Mesendoderm (in vitro differentiated cells): Measurements from ENCODE around the gene TNP2.

ENCODE experiments used
- DNase-seq: peaks from one replicate; pipeline ENCODE4 v3.0.0; 2013
- H2AK5ac ChIP-seq: 2 replicates; pipeline ENCODE4 v1.6.1; 2013; ENCODE audit warnings: low read length, inconsistent platforms
- H2BK120ac ChIP-seq: 2 replicates; pipeline ENCODE4 v1.6.1; 2013; ENCODE audit warnings: low read depth, mild to moderate bottlenecking, low read length, moderate library complexity, mixed read lengths
- H2BK15ac ChIP-seq: replicated peaks from 2 replicates; pipeline ENCODE4 v1.6.1; 2013; ENCODE audit warnings: low read depth, mild to moderate bottlenecking, moderate library complexity
- H2BK5ac ChIP-seq: 2 replicates; pipeline ENCODE4 v1.6.1; 2013; ENCODE audit warnings: low read length, inconsistent platforms
- H3K18ac ChIP-seq: 2 replicates; pipeline ENCODE4 v1.6.1; 2013; ENCODE audit warnings: mild to moderate bottlenecking, low read length, mixed read lengths
- H3K23ac ChIP-seq: one replicate; pipeline ENCODE4 v1.6.1; 2013; ENCODE audit warnings: low read length
- H3K27ac ChIP-seq: 2 replicates; pipeline ENCODE4 v1.5.1; 2013; ENCODE audit warnings: low read depth, mild to moderate bottlenecking, inconsistent platforms, low read length, moderate library complexity
- H3K27me3 ChIP-seq: 2 replicates; pipeline ENCODE4 v1.6.1; 2013; ENCODE audit warnings: low read length, control low read depth, mild to moderate bottlenecking, inconsistent platforms; ENCODE audit not compliant: insufficient read depth, poor library complexity
- H3K36me3 ChIP-seq: 2 replicates; pipeline ENCODE4 v1.6.1; 2013; ENCODE audit warnings: low read length, inconsistent platforms; ENCODE audit not compliant: control insufficient read depth, insufficient read depth
- H3K4ac ChIP-seq: one replicate; pipeline ENCODE4 v1.6.1; 2013; ENCODE audit warnings: low read depth, mild to moderate bottlenecking, low read length, moderate library complexity
- H3K4me1 ChIP-seq: 2 replicates; pipeline ENCODE4 v1.6.1; 2013; ENCODE audit warnings: low read depth, low read length, inconsistent platforms; ENCODE audit not compliant: control insufficient read depth
- H3K4me2 ChIP-seq: 2 replicates; pipeline ENCODE4 v1.6.1; 2013; ENCODE audit warnings: low read length
- H3K4me3 ChIP-seq: 2 replicates; pipeline ENCODE4 v1.5.1; 2013; ENCODE audit warnings: mild to moderate bottlenecking, low read length
- H3K56ac ChIP-seq: one replicate; pipeline ENCODE4 v1.6.1; 2013; ENCODE audit warnings: low read length
- H3K79me1 ChIP-seq: 2 replicates; pipeline ENCODE4 v1.6.1; 2013; ENCODE audit warnings: low read length, inconsistent platforms
- H3K79me2 ChIP-seq: 2 replicates; pipeline ENCODE4 v1.6.1; 2013; ENCODE audit warnings: mild to moderate bottlenecking, low read length; ENCODE audit not compliant: control insufficient read depth, insufficient read depth
- H3K9ac ChIP-seq: 2 replicates; pipeline ENCODE4 v1.6.1; 2013; ENCODE audit warnings: low read length, inconsistent platforms
- H4K5ac ChIP-seq: one replicate; pipeline ENCODE4 v1.6.1; 2013; ENCODE audit warnings: low read length
- H4K8ac ChIP-seq: one replicate; pipeline ENCODE4 v1.6.1; 2013; ENCODE audit warnings: low read depth, mild to moderate bottlenecking, control low read depth, low read length, moderate library complexity
- WGBS: extraction: QIAGEN DNeasy Blood & Tissue Kit; methylation state at CpG from one replicate; pipeline ENCODE4 v1.1.7; 2013; ENCODE audit warnings: low lambda C conversion rate, missing lambda C conversion rate; ENCODE audit not compliant: insufficient coverage; ENCODE audit errors: extremely low coverage; 5-methylcytosine and 5-hydroxymethylcytosine counted together

The TNP2 gene

GRCh38 chr16:11285842-11286241 lies 16.7 kb upstream of the TNP2 start:
- H3K79me2 ChIP-seq = no peaks in the 10 kb centered on the region
- no peak overlapping the region for H3K4me3 ChIP-seq
- H3K23ac ChIP-seq = no peak overlapping the region
- H3K4me1 ChIP-seq = peaks cover 2% of the 10 kb centered on the region
- no peak overlapping the region for H3K27ac ChIP-seq
- H2BK5ac ChIP-seq = no peak overlapping the region
- no peaks in the 10 kb centered on the region for H3K79me1 ChIP-seq
- no peaks in the 10 kb centered on the region for H3K36me3 ChIP-seq
- DNase-seq = no peak
- no peak overlapping the region for H3K9ac ChIP-seq
- H3K18ac ChIP-seq = no peak overlapping the region
- H2AK5ac ChIP-seq = no peak overlapping the region
- no peak overlapping the region for H3K56ac ChIP-seq
- H3K4ac ChIP-seq = no peak overlapping the region
- no peak overlapping the region for H2BK120ac ChIP-seq
- H3K4me2 ChIP-seq = no peak overlapping the region
- H4K5ac ChIP-seq = no peak overlapping the region
- no peak overlapping the region for H2BK15ac ChIP-seq
- no CpG with 5 or more reads among the region's 2 CpGs for WGBS
- H3K27me3 ChIP-seq = no peaks in the 10 kb centered on the region
- no peak overlapping the region for H4K8ac ChIP-seq

- Histone ChIP-seq H2BK15ac (no peak overlapping the region), H3K27me3 (no peaks in the 10 kb centered on the region), H3K4me1 (no peaks in the 10 kb centered on the region), H3K56ac (peak overlapping the region; percentile 31), H4K5ac (no peak overlapping the region), H3K79me2 (no peaks in the 10 kb centered on the region), H3K4ac (no peak overlapping the region), H4K8ac (no peak overlapping the region), H3K23ac (no peak overlapping the region), H3K18ac (no peak overlapping the region), H3K4me2 (no peak overlapping the region), H3K27ac (no peak overlapping the region), H2BK5ac (no peak overlapping the region), H2BK120ac (no peak overlapping the region), H3K9ac (no peak overlapping the region), H2AK5ac (no peak overlapping the region), H3K79me1 (no peaks in the 10 kb centered on the region), H3K36me3 (no peaks in the 10 kb centered on the region), H3K4me3 (no peak overlapping the region)
- DNase-seq = peak; percentile 37
- WGBS = no CpG with 5 or more reads among the region's 4 CpGs
Measured at GRCh38 chr16:11283820-11284248, 14.7 kb upstream of the TNP2 start.

GRCh38 chr16:11280616-11281522 lies 11.7 kb upstream of the TNP2 start, which contains the start of gene PRM1:
PRM1 (minus strand) TSS chr16:11281330; CDS start chr16:11281238, 92 bp downstream.
- Histone ChIP-seq H3K4me1 (no peaks in the 10 kb centered on the region), H2BK120ac (no peak within 1 kb of the TSS), H2BK15ac (no peak within 1 kb of the TSS), H3K27ac (no peak within 1 kb of the TSS), H3K4ac (no peak within 1 kb of the TSS), H3K18ac (no peak within 1 kb of the TSS), H3K36me3 (no peaks in the 10 kb centered on the region), H2AK5ac (no peak within 1 kb of the TSS), H3K9ac (no peak within 1 kb of the TSS), H3K79me1 (no peaks in the 10 kb centered on the region), H4K8ac (no peak within 1 kb of the TSS), H3K79me2 (no peaks in the 10 kb centered on the region), H3K27me3 (no peaks in the 10 kb centered on the region), H3K23ac (no peak within 1 kb of the TSS), H3K56ac (no peak within 1 kb of the TSS), H4K5ac (no peak within 1 kb of the TSS), H3K4me3 (no peak within 1 kb of the TSS), H3K4me2 (no peak within 1 kb of the TSS), H2BK5ac (no peak within 1 kb of the TSS)
- no peak for DNase-seq
- no CpG with 5 or more reads among the region's 25 CpGs for WGBS

- WGBS = no CpG with 5 or more reads among the region's 7 CpGs
Measured at GRCh38 chr16:11278681-11279628, 9.8 kb upstream of the TNP2 start.

GRCh38 chr16:11277607-11278337 lies 8.6 kb upstream of the TNP2 start:
- H3K36me3 ChIP-seq = no peaks in the 10 kb centered on the region
- H4K5ac ChIP-seq = no peak overlapping the region
- no peaks in the 10 kb centered on the region for H3K79me1 ChIP-seq
- H3K4me1 ChIP-seq = peaks cover 2% of the 10 kb centered on the region
- H3K4ac ChIP-seq = no peak overlapping the region
- no peak overlapping the region for H3K56ac ChIP-seq
- no peak overlapping the region for H3K9ac ChIP-seq
- H3K4me3 ChIP-seq = no peak overlapping the region
- no peaks in the 10 kb centered on the region for H3K79me2 ChIP-seq
- no peak overlapping the region for H2BK5ac ChIP-seq
- H2BK15ac ChIP-seq = no peak overlapping the region
- H3K27me3 ChIP-seq = no peaks in the 10 kb centered on the region
- no CpG with 5 or more reads among the region's 12 CpGs for WGBS
- H4K8ac ChIP-seq = no peak overlapping the region
- H3K4me2 ChIP-seq = no peak overlapping the region
- no peak overlapping the region for H2BK120ac ChIP-seq
- no peak overlapping the region for H3K18ac ChIP-seq
- no peak overlapping the region for H2AK5ac ChIP-seq
- no peak overlapping the region for H3K27ac ChIP-seq
- no peak overlapping the region for H3K23ac ChIP-seq
- no peak for DNase-seq

More at GRCh38 chr16:11278681-11279628, 9.8 kb upstream of the TNP2 start:
- no peak overlapping the region for H2BK5ac ChIP-seq
- H3K23ac ChIP-seq = no peak overlapping the region
- DNase-seq = no peak
- H3K79me1 ChIP-seq = no peaks in the 10 kb centered on the region
- H3K4me3 ChIP-seq = no peak overlapping the region
- no peak overlapping the region for H2AK5ac ChIP-seq
- peaks cover under 1% of the 10 kb centered on the region for H3K4me1 ChIP-seq
- H3K4ac ChIP-seq = no peak overlapping the region
- H3K4me2 ChIP-seq = no peak overlapping the region
- no peaks in the 10 kb centered on the region for H3K79me2 ChIP-seq
- no peaks in the 10 kb centered on the region for H3K36me3 ChIP-seq
- H3K27ac ChIP-seq = no peak overlapping the region
- H4K5ac ChIP-seq = no peak overlapping the region
- no peak overlapping the region for H3K56ac ChIP-seq
- no peak overlapping the region for H2BK15ac ChIP-seq
- H3K27me3 ChIP-seq = no peaks in the 10 kb centered on the region
- H3K18ac ChIP-seq = no peak overlapping the region
- no peak overlapping the region for H2BK120ac ChIP-seq
- H4K8ac ChIP-seq = no peak overlapping the region
- H3K9ac ChIP-seq = no peak overlapping the region
